SIG-M5 treated with dmso at 0.1 percent for 504 hours (cell line): Measurements from ENCODE around the gene SDHA.
"Not testable (repeated sequence)": the region's sequence is repeated elsewhere in the genome, so short reads cannot be mapped to it uniquely, and the experiment has no call there.

Source experiments
- DNase-seq: peaks from one replicate; lab custom pipeline; 2025; ENCODE audit not compliant: unreplicated experiment; lab: John Stamatoyannopoulos, UW

Gene SDHA

GRCh38 chr5:251975-252374 is 33.9 kb downstream of the SDHA start:
- not testable (repeated sequence) for DNase-seq

GRCh38 chr5:252546-252945 is 34.4 kb downstream of the SDHA start:
- DNase-seq = no peak

GRCh38 chr5:254322-254721 is 36.2 kb downstream of the SDHA start:
- not testable (repeated sequence) for DNase-seq

GRCh38 chr5:255116-255515 is 37.0 kb downstream of the SDHA start:
- not testable (repeated sequence) for DNase-seq

DNA sequence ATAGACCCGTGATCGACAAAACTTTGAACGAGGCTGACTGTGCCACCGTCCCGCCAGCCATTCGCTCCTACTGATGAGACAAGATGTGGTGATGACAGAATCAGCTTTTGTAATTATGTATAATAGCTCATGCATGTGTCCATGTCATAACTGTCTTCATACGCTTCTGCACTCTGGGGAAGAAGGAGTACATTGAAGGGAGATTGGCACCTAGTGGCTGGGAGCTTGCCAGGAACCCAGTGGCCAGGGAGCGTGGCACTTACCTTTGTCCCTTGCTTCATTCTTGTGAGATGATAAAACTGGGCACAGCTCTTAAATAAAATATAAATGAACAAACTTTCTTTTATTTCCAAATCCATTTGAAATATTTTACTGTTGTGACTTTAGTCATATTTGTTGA is 38.2 kb downstream of the SDHA start:
- not testable (repeated sequence) for DNase-seq

DNA sequence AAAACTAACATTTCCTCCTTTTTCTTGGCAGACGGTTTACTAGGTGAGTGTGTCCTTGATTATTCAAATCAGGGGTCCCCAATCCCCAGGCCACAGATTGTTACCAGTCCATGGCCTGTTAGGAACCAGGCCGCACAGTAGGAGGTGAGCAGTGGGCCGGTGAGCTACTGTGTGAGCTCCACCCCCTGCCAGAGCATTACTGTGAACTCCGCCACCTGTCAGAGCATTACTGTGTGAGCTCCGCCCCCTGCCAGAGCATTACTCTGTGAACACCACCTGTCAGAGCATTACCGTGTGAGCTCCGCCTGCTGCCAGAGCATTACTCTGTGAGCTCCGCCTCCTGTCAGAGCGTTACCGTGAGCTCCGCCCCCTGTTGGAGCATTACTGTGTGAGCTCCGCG is 39.0 kb downstream of the SDHA start:
- DNase-seq = no peak

DNA sequence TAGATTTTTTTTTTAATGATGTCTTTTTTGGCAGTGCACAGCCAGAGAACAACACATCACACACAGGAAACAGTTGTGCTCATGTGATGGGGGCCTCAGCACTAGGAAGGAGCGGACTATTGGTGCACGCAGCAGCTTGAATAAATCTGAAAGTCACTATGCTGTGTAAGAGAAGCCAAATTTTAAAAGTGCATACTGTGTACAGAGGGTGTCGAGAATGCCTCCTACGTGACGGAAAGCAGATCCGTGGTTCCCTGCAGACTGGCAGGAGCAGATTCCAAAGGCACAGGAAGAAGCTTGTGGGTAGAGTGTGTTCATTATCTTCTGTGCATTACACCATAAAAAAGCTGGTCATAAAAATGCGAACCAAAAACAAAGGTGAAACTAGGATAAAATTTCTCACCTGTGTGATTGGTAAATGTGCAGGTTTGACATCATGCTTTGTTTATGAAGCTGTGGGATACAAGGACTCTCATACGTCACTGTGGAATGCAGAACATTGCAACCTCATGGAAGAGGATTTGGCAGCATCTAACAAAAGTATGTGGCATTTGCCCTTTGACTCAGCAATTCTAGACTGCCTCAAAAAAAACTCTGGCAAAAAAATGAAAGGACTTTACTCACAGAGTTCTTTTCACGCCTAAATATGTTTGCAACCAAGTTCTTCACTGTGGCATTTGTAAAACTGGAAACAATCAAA is 45.3 kb downstream of the SDHA start:
- DNase-seq = not testable (repeated sequence)

- no peak for DNase-seq
Observed at GRCh38 chr5:264338-264737, 46.2 kb downstream of the SDHA start.

DNA sequence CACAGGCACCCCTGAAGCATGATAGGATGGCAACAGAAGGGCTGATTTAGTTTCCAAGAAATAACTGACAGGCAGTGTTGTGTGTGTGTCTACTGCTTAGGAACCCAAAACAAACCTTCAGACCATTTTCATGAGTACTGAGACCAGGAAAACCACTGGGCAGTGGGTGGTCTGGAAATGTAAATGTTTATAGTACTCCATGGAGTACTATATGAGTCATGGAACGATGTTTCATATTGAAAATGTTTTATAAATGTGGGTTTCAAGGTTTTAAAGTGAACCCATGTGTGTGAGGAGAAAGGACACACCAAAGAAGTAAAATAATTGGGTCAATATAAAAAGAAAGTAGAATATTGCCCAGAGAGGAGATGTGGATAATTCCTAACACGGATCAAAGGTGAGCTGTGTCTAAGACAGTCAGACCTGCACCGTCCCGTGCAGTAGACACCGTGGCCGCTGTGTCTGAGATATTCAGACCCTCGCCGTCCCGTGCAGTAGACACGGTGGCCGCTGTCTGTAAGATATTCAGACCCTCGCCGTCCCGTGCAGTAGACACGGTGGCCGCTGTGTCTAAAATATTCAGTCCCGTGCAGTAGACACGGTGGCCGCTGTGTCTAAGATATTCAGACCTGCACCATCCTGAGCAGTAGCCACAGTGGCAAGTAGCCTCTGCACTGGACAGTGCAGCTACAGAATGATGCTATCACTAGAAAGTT is 48.3 kb downstream of the SDHA start:
- DNase-seq = not testable (repeated sequence)

GRCh38 chr5:267716-268115 is 49.6 kb downstream of the SDHA start:
- no peak for DNase-seq

DNA sequence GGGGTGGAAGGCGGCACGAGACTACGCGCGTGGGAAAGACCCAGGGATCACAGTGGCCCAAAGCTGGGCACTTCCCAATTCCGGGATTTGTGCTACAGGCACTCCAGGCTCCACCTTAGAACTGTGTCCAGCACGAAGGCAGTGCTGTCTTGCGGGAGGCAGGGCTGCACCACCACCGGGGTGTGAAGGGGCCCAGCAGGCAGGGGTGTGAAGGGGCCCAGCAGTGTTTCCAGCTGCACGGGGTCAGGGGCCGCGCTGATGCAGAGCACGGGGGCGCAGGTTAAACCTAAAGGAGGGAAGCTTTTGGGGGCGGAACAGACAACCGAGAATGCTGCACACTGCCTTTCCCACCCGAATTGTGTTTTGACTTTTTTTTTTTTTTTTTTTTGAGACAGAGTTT is 52.2 kb downstream of the SDHA start:
- DNase-seq = no peak

GRCh38 chr5:271828-272167 is 53.7 kb downstream of the SDHA start:
- not testable (repeated sequence) for DNase-seq

DNA sequence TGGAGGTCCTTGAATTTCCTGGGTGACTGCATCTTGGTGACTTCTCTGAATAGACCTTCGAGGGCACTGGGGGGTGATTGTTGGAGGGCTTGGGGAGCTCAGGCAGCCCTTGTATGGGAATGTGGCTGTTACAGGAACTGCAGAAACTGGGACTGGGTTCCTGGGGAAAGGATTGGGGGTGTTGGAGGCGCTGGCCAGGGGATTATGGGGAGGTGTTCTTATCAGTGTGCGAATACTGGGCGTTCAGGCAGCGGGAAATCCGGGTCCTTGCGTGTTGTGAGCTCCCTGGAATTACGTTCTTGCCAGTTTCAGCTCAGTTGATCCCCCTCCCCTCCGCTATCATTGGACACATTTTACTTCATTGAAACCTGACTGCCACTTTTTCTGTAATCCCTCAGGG is 55.0 kb downstream of the SDHA start:
- not testable (repeated sequence) for DNase-seq

GRCh38 chr5:273491-273890 is 55.4 kb downstream of the SDHA start:
- not testable (repeated sequence) for DNase-seq

- not testable (repeated sequence) for DNase-seq
Observed at GRCh38 chr5:274346-274745, 56.2 kb downstream of the SDHA start.

DNA sequence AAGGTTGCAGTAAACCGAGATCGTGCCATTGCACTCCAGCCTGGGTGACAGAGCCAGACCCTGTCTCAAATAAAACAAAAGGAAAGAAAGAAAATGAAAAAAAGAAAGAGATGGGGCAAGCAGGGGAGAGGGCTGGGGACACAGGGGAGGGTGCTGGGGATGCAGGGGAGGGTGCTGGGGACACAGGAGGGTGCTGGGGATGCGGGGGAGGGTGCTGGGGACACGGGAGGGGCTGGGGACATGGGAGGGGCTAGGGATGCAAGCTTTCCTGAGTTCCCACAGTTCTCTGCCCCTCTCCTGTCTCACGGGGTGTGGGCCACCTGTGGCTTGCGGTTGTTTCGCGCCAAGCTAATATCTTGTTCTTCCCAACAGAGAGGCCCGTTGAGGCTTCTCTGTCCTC is 60.5 kb downstream of the SDHA start:
- DNase-seq = no peak

DNA sequence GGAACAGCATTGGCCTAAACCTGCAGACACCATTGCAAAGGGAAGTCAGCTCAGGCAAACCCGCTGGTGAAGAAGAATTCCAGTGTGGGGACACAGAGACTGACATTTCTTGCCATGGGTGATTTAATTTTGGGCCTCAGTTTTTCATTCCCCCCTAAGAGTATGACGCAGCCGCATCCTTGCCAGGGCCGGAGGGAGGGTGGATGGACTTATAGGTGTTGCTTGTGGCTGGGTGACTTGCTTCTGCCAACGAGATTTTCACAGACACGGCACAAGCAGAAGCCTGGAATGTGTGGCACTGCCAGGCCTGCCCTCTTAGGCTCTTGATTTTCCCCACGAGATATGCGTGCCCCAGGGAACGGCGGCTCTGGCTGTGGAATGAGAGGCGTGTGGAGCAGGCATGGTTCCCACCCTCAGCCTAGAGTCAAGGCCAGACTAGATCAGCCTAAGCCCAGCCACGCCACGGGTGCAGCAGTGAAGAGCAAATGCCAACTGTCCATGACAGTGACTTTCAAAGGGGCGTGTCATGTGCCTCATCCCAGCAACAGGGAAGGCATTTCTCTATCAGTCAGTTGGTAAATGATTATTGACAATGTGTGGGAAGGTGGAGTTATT is 61.0 kb downstream of the SDHA start:
- not testable (repeated sequence) for DNase-seq

- no peak for DNase-seq
Observed at GRCh38 chr5:285991-286557, 68.0 kb downstream of the SDHA start.

- DNase-seq = not testable (repeated sequence)
Observed at GRCh38 chr5:290200-290599, 72.1 kb downstream of the SDHA start.

- not testable (repeated sequence) for DNase-seq
Observed at GRCh38 chr5:291345-291744, 73.2 kb downstream of the SDHA start.

- not testable (repeated sequence) for DNase-seq
Observed at GRCh38 chr5:294788-295187, 76.7 kb downstream of the SDHA start.

GRCh38 chr5:296207-296606 is 78.1 kb downstream of the SDHA start:
- DNase-seq = not testable (repeated sequence)
